Motor neuron (in vitro differentiated cells): ENCODE data around the gene BICDL2. TPM values are rescaled to one million over a fixed set of nuclear protein-coding genes. Genes with fewer than 3 reads are reported as not detected.

Source experiments
- ATAC-seq, 8 experiments: fragments of 200-7000 bp; cut with Tn5 transposase; replicated peaks in 6 of 8; 2 replicates each; pipeline ENCODE4 v1.8.0; 2021; ENCODE audit warnings: mild to moderate bottlenecking in 8 of 8, moderate library complexity in 8 of 8
- H3K27ac ChIP-seq, 2 donors: fragments of 250-450 bp; sonication (Bioruptor Pico); 2 replicates each; pipeline ENCODE4 v1.9.0; 2021; ENCODE audit warnings: antibody characterized with exemption in 2 of 2, mild to moderate bottlenecking in 2 of 2, moderate library complexity in 1 of 2
- H3K4me1 ChIP-seq, 2 donors: fragments of 250-450 bp; sonication (Bioruptor Pico); replicated peaks in 1 of 2; 2 replicates each; pipeline ENCODE4 v1.6.1; 2021; ENCODE audit warnings: antibody characterized with exemption in 2 of 2, mild to moderate bottlenecking in 2 of 2, moderate library complexity in 1 of 2
- H3K4me3 ChIP-seq, 5 donors: fragments of 250-450 bp; sonication (Bioruptor Pico); 2 replicates each; pipeline ENCODE4 v1.9.0; 2021; ENCODE audit warnings: antibody characterized with exemption in 5 of 5, mild to moderate bottlenecking in 5 of 5, moderate library complexity in 4 of 5
- WGBS, 10 experiments: fragments of 450-650 bp; shearing (Covaris generic); methylation state at CpG; one replicate each; pipeline ENCODE4 v1.0.0; 2022; 5-methylcytosine and 5-hydroxymethylcytosine counted together
- in situ Hi-C, 9 experiments: fragments of 400-800 bp; cut with MboI; loops; one replicate each; pipeline ENCODE4 v1.15.0; 2021; ENCODE audit warnings: low sequenced_read_pairs in 9 of 9, low pct_unique_long_range_greater_than_20kb in 2 of 9; ENCODE audit not compliant: unreplicated experiment in 9 of 9
- total RNA-seq, 8 experiments: library from RNA; unstranded; fragments of 300-600 nt; gene quantifications; 2 replicates each; pipeline versions ENCODE4 v1.2.3 to v1.2.4, GENCODE V29; 2022

Gene BICDL2
- total RNA-seq, 8 experiments from 2014 or later: 0.11 to 0.95 (median 0.21) TPM

GRCh38 chr16:3025032-3026002, 11.4 kb downstream of the BICDL2 start:
- Histone ChIP-seq H3K4me1 (peaks cover 23 to 32% of the 10 kb centered on the region in 2 donors), H3K27ac (no peak overlapping the region), H3K4me3 (no peak overlapping the region)
- 87 to 100% (median 100%) methylated on average over 1 to 9 of the region's 18 CpGs; no CpG with 5 or more reads in 3 of the 10 experiments for whole genome bisulfite sequencing, 10 experiments
- ATAC-seq: no peak
- in situ Hi-C loops: loop anchor here in 1 of 9 experiments (25.0 kb wide), 1 partner anchor 112 kb away; the partner anchor contains the start of gene ZNF213

- ATAC-seq: peak; percentile 58 to 79 (median 64)
- Histone ChIP-seq H3K27ac (peak within 1 kb of the TSS; percentile 92 to 93), H3K4me1 (peaks cover 25 to 33% of the 10 kb centered on the region in 2 donors), H3K4me3 (peak within 1 kb of the TSS; percentile 66 to 87 (median 76))
- in situ Hi-C loops: no loop called here
- WGBS, 10 experiments: 0% methylated on average over 4 to 10 of the region's 69 CpGs; no CpG with 5 or more reads in 7 of the 10 experiments
Observed at GRCh38 chr16:3023669-3024478, 12.9 kb downstream of the BICDL2 start, which contains the start of the genes HCFC1R1 and THOC6. TSS of gene HCFC1R1 (minus strand) at chr16:3023942. CDS start at chr16:3023941, 1 bp downstream. TSS of gene THOC6 (plus strand) at chr16:3024035. CDS start at chr16:3024327, 292 bp downstream.

DNA sequence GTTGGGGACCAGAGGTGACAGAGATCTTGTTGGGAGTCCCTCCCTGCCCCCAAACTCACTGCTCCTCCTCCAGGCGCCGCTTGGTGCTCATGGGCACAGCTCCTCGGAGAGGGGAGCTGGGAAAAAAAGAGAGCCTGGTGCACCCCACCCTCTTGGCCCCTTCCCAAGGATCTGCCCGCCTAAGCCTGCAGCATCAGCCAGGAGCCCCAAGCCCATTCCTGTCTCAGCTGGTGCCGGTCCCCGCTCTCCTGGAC, 13.4 kb downstream of the BICDL2 start:
- Histone ChIP-seq H3K4me1 (peaks cover 22 to 33% of the 10 kb centered on the region in 2 donors), H3K4me3 (peak overlapping the region; percentile 66 to 87 (median 76)), H3K27ac (peak overlapping the region in 1 of 2 donors; percentile 92)
- in situ Hi-C loops: no loop called here
- 0% methylated on average over 2 of the region's 6 CpGs; no CpG with 5 or more reads in 9 of the 10 experiments for WGBS, 10 experiments
- peak in 1 of 8 experiments; percentile 0 for ATAC-seq

GRCh38 chr16:3022684-3023414, 13.9 kb downstream of the BICDL2 start:
- ATAC-seq: no peak
- no peak overlapping the region for H3K27ac ChIP-seq
- in situ Hi-C loops: no loop called here
- H3K4me1 ChIP-seq: peaks cover 23 to 34% of the 10 kb centered on the region in 2 donors
- 0% methylated on average over 1 of the region's 8 CpGs; no CpG with 5 or more reads in 8 of the 10 experiments for whole genome bisulfite sequencing, 10 experiments
- peak overlapping the region; percentile 66 to 87 (median 76) for H3K4me3 ChIP-seq

DNA sequence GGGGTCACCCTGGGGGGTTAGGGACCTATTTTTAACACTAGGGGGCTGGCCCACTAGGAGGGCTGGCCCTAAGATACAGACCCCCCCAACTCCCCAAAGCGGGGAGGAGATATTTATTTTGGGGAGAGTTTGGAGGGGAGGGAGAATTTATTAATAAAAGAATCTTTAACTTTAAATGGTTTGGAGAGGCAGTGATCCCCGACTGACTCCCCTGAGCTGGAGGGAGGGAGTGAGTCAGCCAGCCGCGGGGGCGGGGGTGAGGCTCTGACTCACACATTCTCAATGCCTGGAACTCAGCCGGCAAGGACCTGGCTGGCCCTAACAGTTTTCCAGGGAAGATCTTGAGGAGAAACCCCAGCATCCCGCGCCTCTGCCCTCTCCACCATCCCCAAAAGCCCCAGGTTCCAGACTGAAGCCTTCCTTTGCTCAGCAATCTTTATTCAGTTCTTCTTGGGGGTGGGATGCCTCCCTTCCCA, 14.5 kb downstream of the BICDL2 start:
- peak; percentile 13 to 43 (median 26) for ATAC-seq
- H3K4me3 ChIP-seq: peak overlapping the region in 3 of 5 donors; percentile 66 to 87 (median 70)
- H3K4me1 ChIP-seq: peaks cover 21 to 32% of the 10 kb centered on the region in 2 donors
- peak overlapping the region; percentile 21 to 29 for H3K27ac ChIP-seq
- in situ Hi-C loops: no loop called here
- WGBS, 10 experiments: 0 to 35% (median 0%) methylated on average over 1 to 2 of the region's 8 CpGs; no CpG with 5 or more reads in 5 of the 10 experiments

DNA sequence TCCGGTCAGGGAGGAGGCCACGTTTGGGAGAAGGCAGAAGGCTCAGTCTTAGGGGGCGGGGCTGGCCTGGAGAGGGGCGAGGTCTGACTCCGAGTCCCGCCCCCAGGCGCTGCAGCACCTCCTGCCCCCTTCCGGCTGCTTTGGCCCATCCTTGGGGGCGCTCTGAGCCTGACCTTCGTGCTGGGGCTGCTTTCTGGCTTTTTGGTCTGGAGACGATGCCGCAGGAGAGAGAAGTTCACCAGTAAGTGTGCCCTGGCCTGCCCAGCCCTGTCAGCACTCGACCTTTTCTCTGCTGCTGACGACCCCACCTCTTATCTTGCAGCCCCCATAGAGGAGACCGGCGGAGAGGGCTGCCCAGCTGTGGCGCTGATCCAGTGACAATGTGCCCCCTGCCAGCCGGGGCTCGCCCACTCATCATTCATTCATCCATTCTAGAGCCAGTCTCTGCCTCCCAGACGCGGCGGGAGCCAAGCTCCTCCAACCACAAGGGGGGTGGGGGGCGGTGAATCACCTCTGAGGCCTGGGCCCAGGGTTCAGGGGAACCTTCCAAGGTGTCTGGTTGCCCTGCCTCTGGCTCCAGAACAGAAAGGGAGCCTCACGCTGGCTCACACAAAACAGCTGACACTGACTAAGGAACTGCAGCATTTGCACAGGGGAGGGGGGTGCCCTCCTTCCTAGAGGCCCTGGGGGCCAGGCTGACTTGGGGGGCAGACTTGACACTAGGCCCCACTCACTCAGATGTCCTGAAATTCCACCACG, 15.1 kb downstream of the BICDL2 start:
- H3K4me1 ChIP-seq: peaks cover 21 to 32% of the 10 kb centered on the region in 2 donors
- in situ Hi-C loops: no loop called here
- peak overlapping the region; percentile 34 to 87 (median 44) for H3K4me3 ChIP-seq
- ATAC-seq: peak; percentile 13 to 34 (median 25)
- 0 to 17% (median 0%) methylated on average over 1 to 4 of the region's 25 CpGs; no CpG with 5 or more reads in 7 of the 10 experiments for WGBS, 10 experiments
- H3K27ac ChIP-seq: peak overlapping the region; percentile 29 to 30

GRCh38 chr16:3020604-3021448, 15.9 kb downstream of the BICDL2 start:
- peak; percentile 2 to 49 (median 38) for ATAC-seq
- Histone ChIP-seq H3K4me1 (peaks cover 21 to 32% of the 10 kb centered on the region in 2 donors), H3K4me3 (peak overlapping the region; percentile 34 to 87 (median 44)), H3K27ac (peak overlapping the region; percentile 29 to 30)
- in situ Hi-C loops: no loop called here
- WGBS, 10 experiments: 0 to 5% methylated on average over 4 to 6 of the region's 57 CpGs; no CpG with 5 or more reads in 8 of the 10 experiments

- in situ Hi-C loops: no loop called here
- H3K27ac ChIP-seq: peak within 1 kb of the TSS; percentile 29 to 30
- peak within 1 kb of the TSS; percentile 34 to 87 (median 44) for H3K4me3 ChIP-seq
- WGBS, 10 experiments: no CpG with 5 or more reads among the region's 49 CpGs
- H3K4me1 ChIP-seq: peaks cover 21 to 32% of the 10 kb centered on the region in 2 donors
- peak; percentile 8 to 42 (median 22) for ATAC-seq
Observed at GRCh38 chr16:3020247-3020603, 16.5 kb downstream of the BICDL2 start, which contains the start of gene TNFRSF12A. TSS of gene TNFRSF12A (plus strand) at chr16:3020368. CDS start at chr16:3020398, 30 bp downstream.

GRCh38 chr16:3019594-3020246, 17.0 kb downstream of the BICDL2 start:
- Histone ChIP-seq H3K27ac (no peak overlapping the region), H3K4me3 (peak overlapping the region; percentile 34 to 87 (median 44)), H3K4me1 (peaks cover 21 to 32% of the 10 kb centered on the region in 2 donors)
- ATAC-seq: no peak
- 7 to 100% (median 83%) methylated on average over 1 to 16 of the region's 40 CpGs; no CpG with 5 or more reads in 1 of the 10 experiments for WGBS, 10 experiments
- in situ Hi-C loops: no loop called here

DNA sequence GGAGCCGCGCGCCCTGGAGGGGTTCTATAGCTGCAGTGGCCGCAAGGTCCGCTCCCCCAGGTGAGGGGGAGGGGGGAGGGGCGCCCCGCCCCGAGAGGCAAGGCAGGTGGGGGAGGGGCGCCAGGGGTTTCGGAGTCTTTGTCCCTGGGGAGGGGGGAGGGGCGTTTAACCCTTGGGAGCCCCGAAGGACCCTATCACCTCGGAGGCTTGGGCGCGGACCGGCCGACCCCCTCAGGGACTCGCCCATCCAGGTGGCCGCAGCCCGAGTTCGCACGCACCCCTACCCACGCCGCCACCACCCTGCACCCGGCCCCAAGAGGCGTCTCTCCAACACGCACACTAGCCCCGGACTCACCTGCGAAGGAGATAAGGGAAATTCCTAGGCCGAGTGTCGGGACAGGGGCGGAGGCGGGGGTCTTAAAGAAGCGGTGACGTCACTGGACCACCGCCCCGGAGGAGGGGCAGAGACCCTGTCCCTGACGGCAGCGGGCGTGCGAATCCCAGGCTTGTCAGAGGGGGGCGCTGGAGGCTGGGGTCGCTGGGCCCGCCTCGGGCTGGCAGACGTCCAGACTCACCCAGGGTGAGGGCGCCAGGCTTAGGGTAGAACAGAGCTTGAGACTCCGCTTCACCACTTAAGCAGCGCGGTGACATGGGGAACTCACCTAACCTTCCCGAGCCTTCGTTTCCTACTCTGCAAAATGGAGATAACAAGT, 18.8 kb downstream of the BICDL2 start, which contains the start of gene CLDN6:
Gene CLDN6, minus strand, starts transcription at position 390 of the 713 bp plus-strand sequence. CDS start 2,162 bp downstream, outside the sequence.
- 5 to 33% (median 18%) methylated on average over 4 to 8 of the region's 52 CpGs; no CpG with 5 or more reads in 6 of the 10 experiments for WGBS, 10 experiments
- in situ Hi-C loops: no loop called here
- H3K4me3 ChIP-seq: peak within 1 kb of the TSS in 3 of 5 donors; percentile 22 to 32 (median 23)
- ATAC-seq: no peak
- H3K4me1 ChIP-seq: peaks cover 19 to 29% of the 10 kb centered on the region in 2 donors
- no peak within 1 kb of the TSS for H3K27ac ChIP-seq
